ENCODE results near the gene UBXN4. TPM values are rescaled to one million over a fixed set of nuclear protein-coding genes. Genes with fewer than 3 reads are reported as not detected.

The UBXN4 gene
- total and polyA plus RNA-seq, 2 donors (not counting 3 experiments of a cell fraction or from before 2014, with no cell fraction given): 40.8 to 108 TPM

GRCh38 chr2:135800513-135801460 is 59.1 kb downstream of the UBXN4 start:
- Histone ChIP-seq H2AFZ (ENCODE audit: low read depth, low read length) (no peak overlapping the region), H3K27me3 (ENCODE audit: control insufficient read depth in 2 of 2, insufficient read depth in 2 of 2, low read length in 2 of 2) (peaks cover 0 to 2% of the 10 kb centered on the region in 2 experiments), H3K4me3 (replicated peaks in 1 of 3; ENCODE audit: insufficient read depth in 1 of 3, low read depth in 1 of 3, low read length in 3 of 3) (no peak overlapping the region), H3K4me2 (ENCODE audit: insufficient read depth, low read length) (no peak overlapping the region), H3K4me1 (ENCODE audit: control insufficient read depth, extremely low read depth, insufficient read depth, low read length) (no peaks in the 10 kb centered on the region), H3K9ac (replicated peaks; ENCODE audit: extremely low read depth, insufficient read depth, low read length) (no peak overlapping the region), H3K9me3 (replicated peaks; ENCODE audit: control insufficient read depth, insufficient read depth, low read length) (no peaks in the 10 kb centered on the region), H4K20me1 (replicated peaks; ENCODE audit: control insufficient read depth, extremely low read depth, insufficient read depth, low read length) (no peaks in the 10 kb centered on the region), H3K27ac (ENCODE audit: insufficient read depth, low read depth, low read length) (no peak overlapping the region), H3K9me1 (replicated peaks; ENCODE audit: control insufficient read depth, extremely low read depth, insufficient read depth, low read length) (no peaks in the 10 kb centered on the region), H3K79me2 (ENCODE audit: control insufficient read depth, insufficient read depth, low read length) (no peaks in the 10 kb centered on the region), H3K36me3 (ENCODE audit: control insufficient read depth in 2 of 2, extremely low read depth in 1 of 2, insufficient read depth in 2 of 2, low read length in 2 of 2) (no peaks in the 10 kb centered on the region)
- FAIRE-seq (no peak), DNase-seq (ENCODE audit: low read depth, low spot score) (no peak)
- no TSS peak for BruUV-seq (replicated peaks)
- dilution Hi-C loops (cut with MboI; ENCODE audit: extremely low pct_ligation_motif_present, low sequenced_read_pairs): no loop called here
- TF ChIP-seq EZH2 (IDR thresholded peaks at IDR 0.05; ENCODE audit: borderline replicate concordance, low read depth, low read length, severe bottlenecking) (no peak), MYC (IDR thresholded peaks at IDR 0.05; ENCODE audit: low read depth, low read length) (no peak), CTCF (IDR thresholded peaks at IDR 0.05; ENCODE audit: extremely low read depth in 1 of 2, insufficient read depth in 1 of 2, low read depth in 1 of 2, low read length in 2 of 2) (no peak), POLR2A (IDR thresholded peaks at IDR 0.05; ENCODE audit: low read depth, low read length) (no peak), JUN (IDR thresholded peaks at IDR 0.05; ENCODE audit: borderline replicate concordance, insufficient read depth, insufficient read length, low read depth) (no peak), GATA2 (IDR thresholded peaks at IDR 0.05; ENCODE audit: insufficient read depth, insufficient read length, low read depth, low read length) (no peak), FOS (IDR thresholded peaks at IDR 0.05; ENCODE audit: borderline replicate concordance, insufficient read depth, low read length) (no peak), MAX (IDR thresholded peaks at IDR 0.05; ENCODE audit: insufficient read depth, insufficient read length) (no peak), POLR2AphosphoS5 (IDR thresholded peaks at IDR 0.05; ENCODE audit: insufficient read depth, low read depth, low read length) (no peak)
- ChIA-PET CTCF (no interaction called here), POLR2A (no interaction called here)
- intact Hi-C loops (cut with micrococcal nuclease): no loop called here

All from endothelial cell of umbilical vein (primary cell).